Epithelial cell of proximal tubule (primary cell): Measurements from ENCODE around the gene TRAK1. TPM values are rescaled to one million over a fixed set of nuclear protein-coding genes. Genes with fewer than 3 reads are reported as not detected.

Experiments
- DNase-seq: peaks from one replicate; pipeline ENCODE4 v3.0.0-alpha.2; 2011; ENCODE audit warnings: low read depth
- H3K4me3 ChIP-seq: 2 replicates; pipeline ENCODE4 v1.5.1; 2011; ENCODE audit warnings: low read depth, mild to moderate bottlenecking, low read length
- CTCF ChIP-seq: conservative IDR thresholded peaks from 2 replicates; pipeline ENCODE4 v1.5.1; 2012; ENCODE audit warnings: low read depth, mild to moderate bottlenecking, low read length
- total RNA-seq: library from RNA; depleted of rRNA; stranded (reverse); fragments of >200 nt; gene quantifications from 2 replicates; pipeline ENCODE4 v1.2.3, GENCODE V29; 2015

TRAK1 gene
- total RNA-seq, 1 donor from 2014 or later = 22.4 TPM

- DNase-seq = no peak
- TF ChIP-seq CTCF = no peak
- H3K4me3 ChIP-seq = no peak overlapping the region
These were observed 145.5 kb downstream of the TRAK1 start for GRCh38 chr3:42236611-42237010.

- no peak overlapping the region for H3K4me3 ChIP-seq
- DNase-seq = no peak
- TF ChIP-seq CTCF = no peak
These were observed 154.9 kb downstream of the TRAK1 start for GRCh38 chr3:42246091-42246490.

GRCh38 chr3:42247576-42248027, 156.4 kb downstream of the TRAK1 start:
- H3K4me3 ChIP-seq = no peak overlapping the region
- TF ChIP-seq CTCF = peak; percentile 74
- no peak for DNase-seq

DNA sequence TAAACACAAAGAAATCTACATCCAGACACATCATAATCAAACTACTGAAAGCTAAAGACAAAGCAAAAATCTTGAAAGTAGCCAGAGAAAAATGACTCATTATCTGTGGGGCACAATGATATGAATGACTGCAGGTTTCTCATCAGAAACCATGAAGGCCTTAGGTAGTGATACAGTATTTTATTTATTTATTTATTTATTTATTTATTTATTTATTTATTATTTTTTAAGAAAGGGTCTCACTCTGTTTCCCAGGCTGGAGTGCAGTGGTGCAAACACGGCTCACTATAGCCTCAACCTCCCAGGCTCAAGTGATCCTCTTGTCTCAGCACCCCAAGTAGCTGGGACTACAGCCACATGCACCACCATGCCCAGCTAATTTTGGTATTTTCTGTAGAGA, 159.6 kb downstream of the TRAK1 start:
- TF ChIP-seq CTCF = no peak
- DNase-seq = no peak
- no peak overlapping the region for H3K4me3 ChIP-seq

DNA sequence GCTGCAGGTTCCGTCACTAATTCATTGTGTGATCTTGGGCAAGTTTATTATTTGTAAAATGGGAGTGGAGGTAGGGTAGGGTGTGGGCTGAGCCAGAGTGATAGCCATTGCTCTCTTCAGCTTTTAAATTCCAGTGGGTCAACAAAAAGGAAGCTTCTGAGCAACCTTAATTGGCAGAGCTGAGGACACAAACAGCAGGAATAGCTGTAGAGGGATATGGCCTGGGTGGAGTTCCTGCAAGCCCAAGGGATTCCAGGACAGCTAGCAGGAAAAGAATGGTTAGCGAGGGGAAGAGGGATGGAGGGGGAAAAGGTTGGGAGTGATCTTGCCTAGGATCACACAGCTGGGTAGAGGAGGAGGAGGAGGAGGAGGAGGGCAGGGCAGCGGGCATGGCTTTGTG, 163.4 kb downstream of the TRAK1 start:
- no peak for TF ChIP-seq CTCF
- no peak for DNase-seq
- no peak overlapping the region for H3K4me3 ChIP-seq

GRCh38 chr3:42256135-42256819, 165.1 kb downstream of the TRAK1 start:
- H3K4me3 ChIP-seq = no peak overlapping the region
- TF ChIP-seq CTCF = no peak
- DNase-seq = peak; percentile 30

- no peak for TF ChIP-seq CTCF
- H3K4me3 ChIP-seq = no peak overlapping the region
- DNase-seq = no peak
These were observed 165.8 kb downstream of the TRAK1 start for GRCh38 chr3:42257007-42257406.
